ENCODE results near the gene GOT1. TPM values are rescaled to one million over a fixed set of nuclear protein-coding genes. Genes with fewer than 3 reads are reported as not detected.

Gene GOT1
- total RNA-seq, 1 experiment from 2014 or later: 65.7 TPM

DNA sequence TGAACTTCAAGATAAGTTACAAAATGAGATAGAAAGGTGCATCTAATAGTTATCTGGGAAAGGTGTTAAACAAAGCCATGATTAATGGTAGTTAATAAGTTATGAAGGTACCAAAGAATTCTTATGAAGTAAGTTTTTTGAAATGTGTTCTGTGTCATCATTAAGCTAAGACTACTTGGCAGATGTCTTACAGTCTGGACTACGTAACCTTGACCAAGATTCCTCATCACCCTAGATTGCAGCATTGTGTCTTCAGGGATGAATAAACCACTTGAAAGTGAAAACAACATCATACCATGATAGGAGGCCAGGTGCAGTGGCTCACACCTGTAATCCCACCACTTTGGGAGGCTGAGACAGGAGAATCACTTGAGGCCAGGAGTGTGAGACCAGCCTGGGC, 48.2 kb downstream of the GOT1 start:
- CTCF ChIA-PET: no interaction called here
- no peaks in the 10 kb centered on the region for H3K9me3 ChIP-seq (ENCODE audit: low read depth, low read length, poor library complexity, severe bottlenecking)
- no TSS peak for BruUV-seq (replicated peaks)
- no peaks in the 10 kb centered on the region for H3K4me1 ChIP-seq (ENCODE audit: insufficient read depth, low read length, poor library complexity, severe bottlenecking)
- no peak for TF ChIP-seq EZH2 (IDR thresholded peaks at IDR 0.05; ENCODE audit: borderline replicate concordance, low read depth, low read length, poor library complexity, severe bottlenecking)
- TF ChIP-seq, protein P1, sequence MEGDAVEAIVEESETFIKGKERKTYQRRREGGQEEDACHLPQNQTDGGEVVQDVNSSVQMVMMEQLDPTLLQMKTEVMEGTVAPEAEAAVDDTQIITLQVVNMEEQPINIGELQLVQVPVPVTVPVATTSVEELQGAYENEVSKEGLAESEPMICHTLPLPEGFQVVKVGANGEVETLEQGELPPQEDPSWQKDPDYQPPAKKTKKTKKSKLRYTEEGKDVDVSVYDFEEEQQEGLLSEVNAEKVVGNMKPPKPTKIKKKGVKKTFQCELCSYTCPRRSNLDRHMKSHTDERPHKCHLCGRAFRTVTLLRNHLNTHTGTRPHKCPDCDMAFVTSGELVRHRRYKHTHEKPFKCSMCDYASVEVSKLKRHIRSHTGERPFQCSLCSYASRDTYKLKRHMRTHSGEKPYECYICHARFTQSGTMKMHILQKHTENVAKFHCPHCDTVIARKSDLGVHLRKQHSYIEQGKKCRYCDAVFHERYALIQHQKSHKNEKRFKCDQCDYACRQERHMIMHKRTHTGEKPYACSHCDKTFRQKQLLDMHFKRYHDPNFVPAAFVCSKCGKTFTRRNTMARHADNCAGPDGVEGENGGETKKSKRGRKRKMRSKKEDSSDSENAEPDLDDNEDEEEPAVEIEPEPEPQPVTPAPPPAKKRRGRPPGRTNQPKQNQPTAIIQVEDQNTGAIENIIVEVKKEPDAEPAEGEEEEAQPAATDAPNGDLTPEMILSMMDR (conservative IDR thresholded peaks at IDR 0.05; ENCODE audit: low read depth, low read length): no peak
- no peak overlapping the region for H3K4me3 ChIP-seq (ENCODE audit: low read depth, low read length, poor library complexity, severe bottlenecking)
- intact Hi-C loops (cut with micrococcal nuclease; ENCODE audit: unreplicated experiment): no loop called here
- no peak for DNase-seq (ENCODE audit: low spot score)
- peaks cover 8% of the 10 kb centered on the region for H3K27me3 ChIP-seq (replicated peaks; ENCODE audit: insufficient read depth, low read depth, low read length, poor library complexity)
- H3K36me3 ChIP-seq (ENCODE audit: insufficient read depth, low read length, poor library complexity, severe bottlenecking): no peaks in the 10 kb centered on the region
- POLR2A ChIA-PET (ENCODE audit: low non-redundant PET): no interaction called here
- no peak overlapping the region for H3K27ac ChIP-seq (ENCODE audit: low read depth, low read length, poor library complexity, severe bottlenecking)

DNA sequence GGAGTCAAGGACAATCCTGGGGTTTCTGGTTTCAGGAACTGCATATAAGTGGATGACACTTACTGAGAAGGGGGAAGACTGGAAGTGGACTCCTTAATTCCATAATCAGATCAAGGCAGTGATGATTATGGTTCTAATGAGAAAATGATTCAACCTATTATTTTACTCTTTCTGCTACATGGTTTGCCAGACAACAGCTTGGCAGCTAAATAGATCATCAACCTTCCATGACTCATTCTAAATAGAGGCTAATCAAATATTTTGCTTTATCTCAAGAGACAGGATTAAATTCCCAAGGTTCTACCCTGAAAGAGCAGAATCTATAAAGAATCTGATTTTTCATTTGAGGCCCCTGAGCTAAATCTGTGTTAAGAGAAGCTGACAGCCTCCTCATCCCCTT, 55.0 kb downstream of the GOT1 start:
- intact Hi-C loops (cut with micrococcal nuclease; ENCODE audit: unreplicated experiment): no loop called here

DNA sequence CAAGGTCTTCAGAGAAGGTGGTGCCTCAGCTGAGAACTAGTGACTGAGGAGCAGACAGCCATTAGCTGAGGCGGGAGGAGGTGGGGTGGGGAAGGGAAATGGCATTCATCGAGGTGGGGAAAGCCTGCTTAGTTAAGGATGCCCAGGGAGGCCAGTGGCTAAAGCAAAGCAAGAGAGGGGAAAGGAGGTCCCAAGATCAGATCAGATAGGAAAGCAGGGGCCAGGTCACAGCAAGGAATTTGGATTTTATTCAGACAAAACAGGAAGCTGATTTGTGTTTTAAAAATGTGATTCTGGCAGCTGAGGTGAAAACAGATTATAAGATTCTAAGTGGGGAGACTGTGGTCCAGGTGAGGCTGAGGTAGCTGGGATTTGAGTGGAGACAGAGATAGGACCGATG, 55.5 kb downstream of the GOT1 start:
- BruUV-seq (replicated peaks): no TSS peak
- TF ChIP-seq, protein P1 (conservative IDR thresholded peaks at IDR 0.05; ENCODE audit: low read depth, low read length): no peak
- no peak for TF ChIP-seq EZH2 (IDR thresholded peaks at IDR 0.05; ENCODE audit: borderline replicate concordance, low read depth, low read length, poor library complexity, severe bottlenecking)
- intact Hi-C loops (cut with micrococcal nuclease; ENCODE audit: unreplicated experiment): no loop called here
- POLR2A ChIA-PET (ENCODE audit: low non-redundant PET): no interaction called here
- Histone ChIP-seq H3K4me3 (ENCODE audit: low read depth, low read length, poor library complexity, severe bottlenecking) (no peak overlapping the region), H3K36me3 (ENCODE audit: insufficient read depth, low read length, poor library complexity, severe bottlenecking) (no peaks in the 10 kb centered on the region), H3K4me1 (ENCODE audit: insufficient read depth, low read length, poor library complexity, severe bottlenecking) (peaks cover 3% of the 10 kb centered on the region), H3K27ac (ENCODE audit: low read depth, low read length, poor library complexity, severe bottlenecking) (no peak overlapping the region), H3K27me3 (replicated peaks; ENCODE audit: insufficient read depth, low read depth, low read length, poor library complexity) (no peaks in the 10 kb centered on the region), H3K9me3 (ENCODE audit: low read depth, low read length, poor library complexity, severe bottlenecking) (no peaks in the 10 kb centered on the region)
- CTCF ChIA-PET: interaction anchor here (0.6 kb wide), 1 partner anchor 90 kb away, joined by 3 read pairs; no protein-coding TSS in a partner anchor
- no peak for DNase-seq (ENCODE audit: low spot score)

More for the DNA sequence above, 55.0 kb downstream of the GOT1 start:
- Histone ChIP-seq H3K27ac (ENCODE audit: low read depth, low read length, poor library complexity, severe bottlenecking) (no peak overlapping the region), H3K4me3 (ENCODE audit: low read depth, low read length, poor library complexity, severe bottlenecking) (no peak overlapping the region), H3K36me3 (ENCODE audit: insufficient read depth, low read length, poor library complexity, severe bottlenecking) (no peaks in the 10 kb centered on the region), H3K9me3 (ENCODE audit: low read depth, low read length, poor library complexity, severe bottlenecking) (no peaks in the 10 kb centered on the region), H3K4me1 (ENCODE audit: insufficient read depth, low read length, poor library complexity, severe bottlenecking) (peaks cover 3% of the 10 kb centered on the region), H3K27me3 (replicated peaks; ENCODE audit: insufficient read depth, low read depth, low read length, poor library complexity) (no peaks in the 10 kb centered on the region)
- ChIA-PET POLR2A (ENCODE audit: low non-redundant PET) (no interaction called here), CTCF (no interaction called here)
- no peak for TF ChIP-seq EZH2 (IDR thresholded peaks at IDR 0.05; ENCODE audit: borderline replicate concordance, low read depth, low read length, poor library complexity, severe bottlenecking)
- TF ChIP-seq, protein P1 (conservative IDR thresholded peaks at IDR 0.05; ENCODE audit: low read depth, low read length): no peak
- peak; percentile 11 for DNase-seq (ENCODE audit: low spot score)
- BruUV-seq (replicated peaks): no TSS peak

All from A673 (cell line).